Upper lobe of right lung (tissue), 1 donor: ENCODE data around the gene IL6R. TPM values are rescaled to one million over a fixed set of nuclear protein-coding genes. Genes with fewer than 3 reads are reported as not detected.

Source experiments
- ATAC-seq: fragments of 200-7000 bp; cut with Tn5 transposase; one replicate; pipeline ENCODE4 v1.9.1; 2020; ENCODE audit warnings: mild to moderate bottlenecking, moderate library complexity
- DNase-seq: peaks from one replicate; pipeline ENCODE4 v3.0.0-alpha.2; 2020
- H3K27ac ChIP-seq: fragments of 200-600 bp; one replicate; pipeline ENCODE4 v1.8.0; 2022
- H3K27me3 ChIP-seq: fragments of 200-600 bp; one replicate; pipeline ENCODE4 v1.8.0; 2022; ENCODE audit warnings: mild to moderate bottlenecking
- H3K36me3 ChIP-seq: fragments of 200-600 bp; one replicate; pipeline ENCODE4 v1.8.0; 2022
- H3K4me1 ChIP-seq: fragments of 200-600 bp; one replicate; pipeline ENCODE4 v1.8.0; 2022
- H3K4me3 ChIP-seq: fragments of 200-600 bp; one replicate; pipeline ENCODE4 v1.8.0; 2022; ENCODE audit warnings: mild to moderate bottlenecking
- H3K9me3 ChIP-seq: fragments of 200-600 bp; one replicate; pipeline ENCODE4 v1.8.0; 2022
- intact Hi-C: fragments of 100-400 bp; cut with DNase I; formaldehyde crosslinking; loops from one replicate; pipeline ENCODE4 v1.11.0; 2022
- total RNA-seq: library from RNA; stranded (reverse); fragmentation: NEBNext Ultra II Directional; extraction: Animal tissue kit (Norgen Biotek cat#: 25700); gene quantifications from one replicate; pipeline ENCODE4 v1.2.1, GENCODE V29; 2021
- TF ChIP-seq, protein P1 (sequence below): fragments of 200-600 bp; IDR thresholded peaks from one replicate; pipeline ENCODE4 v1.8.0; 2022; ENCODE audit warnings: antibody characterized with exemption
- donor health status: DM: no; HTN: yes; CAD: no; lungs with severe emphysema.

IL6R gene
- total RNA-seq, 1 donor from 2014 or later: 60.2 TPM

DNA sequence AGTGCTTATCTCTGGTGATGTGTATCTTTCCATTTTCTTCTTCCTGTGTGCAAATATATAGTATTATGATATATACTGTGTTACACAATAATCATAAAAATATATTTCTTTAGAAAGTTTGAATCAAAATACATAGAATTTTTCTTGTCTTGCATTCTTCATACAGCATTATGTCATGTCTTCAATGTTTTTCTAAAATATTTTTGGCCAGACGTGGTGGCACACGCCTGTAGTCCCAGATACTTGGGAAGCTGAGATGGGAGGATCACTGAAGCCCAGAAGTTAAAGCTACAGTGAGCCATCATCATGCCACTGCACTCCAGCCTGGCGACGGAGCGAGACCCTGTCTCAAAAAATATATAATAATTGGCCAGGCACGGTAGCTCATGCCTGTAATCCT is 41.6 kb downstream of the IL6R start:
- ATAC-seq (no peak), DNase-seq (no peak)
- Histone ChIP-seq H3K4me3 (no peak overlapping the region), H3K27me3 (no peaks in the 10 kb centered on the region), H3K9me3 (no peaks in the 10 kb centered on the region), H3K4me1 (peaks cover 22% of the 10 kb centered on the region), H3K36me3 (peaks cover 56% of the 10 kb centered on the region), H3K27ac (no peak overlapping the region)
- TF ChIP-seq, protein P1, sequence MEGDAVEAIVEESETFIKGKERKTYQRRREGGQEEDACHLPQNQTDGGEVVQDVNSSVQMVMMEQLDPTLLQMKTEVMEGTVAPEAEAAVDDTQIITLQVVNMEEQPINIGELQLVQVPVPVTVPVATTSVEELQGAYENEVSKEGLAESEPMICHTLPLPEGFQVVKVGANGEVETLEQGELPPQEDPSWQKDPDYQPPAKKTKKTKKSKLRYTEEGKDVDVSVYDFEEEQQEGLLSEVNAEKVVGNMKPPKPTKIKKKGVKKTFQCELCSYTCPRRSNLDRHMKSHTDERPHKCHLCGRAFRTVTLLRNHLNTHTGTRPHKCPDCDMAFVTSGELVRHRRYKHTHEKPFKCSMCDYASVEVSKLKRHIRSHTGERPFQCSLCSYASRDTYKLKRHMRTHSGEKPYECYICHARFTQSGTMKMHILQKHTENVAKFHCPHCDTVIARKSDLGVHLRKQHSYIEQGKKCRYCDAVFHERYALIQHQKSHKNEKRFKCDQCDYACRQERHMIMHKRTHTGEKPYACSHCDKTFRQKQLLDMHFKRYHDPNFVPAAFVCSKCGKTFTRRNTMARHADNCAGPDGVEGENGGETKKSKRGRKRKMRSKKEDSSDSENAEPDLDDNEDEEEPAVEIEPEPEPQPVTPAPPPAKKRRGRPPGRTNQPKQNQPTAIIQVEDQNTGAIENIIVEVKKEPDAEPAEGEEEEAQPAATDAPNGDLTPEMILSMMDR: no peak
- intact Hi-C loops: no loop called here

DNA sequence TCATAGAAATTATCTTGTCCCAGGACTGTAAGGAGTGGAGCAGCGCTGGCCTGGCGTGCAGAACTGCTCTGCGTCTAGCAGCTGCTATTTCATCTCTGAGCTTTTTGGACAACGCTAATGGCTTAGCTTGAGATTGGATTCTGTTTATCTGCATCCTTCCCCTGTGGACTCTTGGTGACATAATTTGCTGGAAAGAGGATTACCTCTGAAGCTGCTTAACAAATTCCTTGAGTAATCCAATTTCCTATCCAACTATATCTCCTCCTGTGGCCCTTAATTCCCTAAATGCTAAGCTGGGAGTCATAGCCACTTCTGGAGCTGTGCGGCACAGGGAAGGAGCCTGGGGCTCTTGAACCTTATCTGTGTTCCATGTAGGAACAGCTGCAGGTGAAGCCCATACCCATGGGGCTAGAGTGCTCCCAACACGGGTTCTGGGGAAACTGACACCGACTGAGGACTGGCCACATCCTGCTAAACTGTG is 43.2 kb downstream of the IL6R start:
- peaks cover 13% of the 10 kb centered on the region for H3K4me1 ChIP-seq

DNA sequence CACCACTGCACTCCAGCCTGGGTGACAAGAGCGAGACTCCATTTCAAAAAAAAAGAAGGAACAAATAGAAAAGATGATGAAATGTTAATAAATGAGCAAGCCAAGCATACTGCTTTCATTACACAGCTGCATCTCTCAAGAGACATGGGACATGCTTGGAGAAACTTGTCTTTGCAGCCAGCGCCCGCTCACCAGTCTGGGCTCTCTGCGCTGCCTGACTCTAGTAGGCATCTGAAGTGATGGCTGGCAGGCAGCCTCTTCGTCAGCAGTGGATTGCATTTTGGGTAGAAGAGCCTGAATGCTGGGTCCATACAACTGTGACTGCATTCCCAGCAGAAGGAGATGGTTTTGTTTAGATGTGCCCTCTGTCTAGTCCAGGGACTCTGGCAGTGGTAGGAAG is 48.0 kb downstream of the IL6R start:
- intact Hi-C loops: no loop called here
- Histone ChIP-seq H3K27ac (no peak overlapping the region), H3K4me3 (no peak overlapping the region), H3K9me3 (no peaks in the 10 kb centered on the region), H3K36me3 (peaks cover 67% of the 10 kb centered on the region), H3K4me1 (peaks cover 9% of the 10 kb centered on the region), H3K27me3 (no peaks in the 10 kb centered on the region)
- peak; percentile 38 for ATAC-seq
- DNase-seq: no peak
- TF ChIP-seq, protein P1: no peak

More for the DNA sequence above, 43.2 kb downstream of the IL6R start:
- no peaks in the 10 kb centered on the region for H3K27me3 ChIP-seq
- no peak for ATAC-seq
- H3K27ac ChIP-seq: no peak overlapping the region
- H3K36me3 ChIP-seq: peaks cover 69% of the 10 kb centered on the region
- TF ChIP-seq, protein P1: no peak
- no peak for DNase-seq
- no peaks in the 10 kb centered on the region for H3K9me3 ChIP-seq
- H3K4me3 ChIP-seq: no peak overlapping the region
- intact Hi-C loops: no loop called here

DNA sequence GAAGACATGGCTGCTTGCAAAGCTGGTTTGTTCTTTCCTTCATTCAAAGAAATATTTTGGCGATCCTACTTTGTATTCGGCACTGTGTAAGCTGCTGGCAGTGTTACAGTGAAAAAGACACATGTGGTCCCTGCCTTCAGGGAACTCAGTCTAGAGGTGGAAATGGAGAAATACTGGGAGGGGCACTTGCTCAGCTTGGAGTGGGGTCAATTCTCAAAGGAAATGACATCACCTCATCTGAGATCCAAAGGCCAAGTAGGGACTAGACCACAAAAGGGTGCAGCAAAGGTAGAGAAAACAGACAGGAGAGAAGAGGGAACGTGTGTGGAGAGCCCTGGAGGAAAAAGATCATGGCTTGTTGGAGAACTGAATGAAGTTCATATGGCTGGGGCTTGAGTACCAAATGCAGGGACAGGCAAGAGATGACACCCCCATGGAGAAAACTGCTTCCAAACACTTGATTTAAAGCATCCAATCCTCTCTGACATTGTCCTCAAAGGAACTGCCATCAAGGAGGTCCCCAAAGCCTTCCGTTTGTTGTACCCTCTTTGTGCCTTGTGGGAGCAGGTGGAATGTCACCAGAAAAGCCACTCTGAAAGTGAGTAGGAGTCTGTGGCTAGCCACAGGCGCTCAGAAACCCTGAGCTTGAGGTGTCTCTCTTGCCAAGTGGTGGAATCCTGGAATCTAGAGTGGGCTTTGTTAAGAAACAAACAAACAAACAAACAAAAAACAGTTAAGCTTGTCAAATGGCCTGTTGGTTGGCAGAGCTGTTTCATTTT is 48.6 kb downstream of the IL6R start:
- intact Hi-C loops: no loop called here
- ATAC-seq: peak; percentile 73
- no peak for DNase-seq
- Histone ChIP-seq H3K4me1 (peaks cover 9% of the 10 kb centered on the region), H3K36me3 (peaks cover 65% of the 10 kb centered on the region), H3K27ac (no peak overlapping the region), H3K9me3 (no peaks in the 10 kb centered on the region), H3K27me3 (no peaks in the 10 kb centered on the region), H3K4me3 (no peak overlapping the region)
- TF ChIP-seq, protein P1: no peak

DNA sequence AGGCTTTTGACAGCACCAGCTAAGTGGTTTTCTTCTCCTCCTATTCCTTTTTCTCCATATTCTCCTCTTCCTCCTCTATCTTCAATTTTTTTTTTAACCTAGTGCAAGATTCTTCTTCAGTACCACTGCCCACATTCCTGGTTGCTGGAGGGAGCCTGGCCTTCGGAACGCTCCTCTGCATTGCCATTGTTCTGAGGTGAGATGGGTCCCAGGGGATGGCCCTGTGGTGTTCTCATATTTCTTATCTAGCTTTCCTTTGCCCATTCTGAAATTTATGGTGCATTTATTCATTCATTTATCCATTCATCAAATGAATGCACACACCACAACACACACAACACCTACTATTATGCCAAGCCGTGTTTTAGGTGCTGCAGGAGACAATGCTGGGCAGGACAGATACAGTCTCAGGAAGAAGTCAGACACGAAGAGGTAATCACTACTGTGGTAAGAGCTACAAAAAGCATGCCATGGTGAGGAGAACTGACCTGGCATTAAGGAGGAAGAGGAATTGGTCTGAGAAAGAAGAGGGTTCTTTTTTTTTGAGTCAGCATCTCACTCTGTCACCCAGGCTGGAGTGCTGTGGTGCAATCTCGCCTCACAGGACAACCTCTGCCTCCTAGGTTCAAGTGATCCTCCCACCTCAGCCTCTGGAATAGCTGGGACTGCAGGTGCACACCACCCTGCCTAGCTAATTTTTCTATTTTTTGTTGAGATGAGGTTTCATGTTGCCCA is 49.4 kb downstream of the IL6R start:
- H3K36me3 ChIP-seq: peaks cover 66% of the 10 kb centered on the region
- intact Hi-C loops: no loop called here
- peak; percentile 36 for ATAC-seq

More for the DNA sequence above, 49.4 kb downstream of the IL6R start:
- no peak for DNase-seq
- no peaks in the 10 kb centered on the region for H3K9me3 ChIP-seq
- peaks cover 9% of the 10 kb centered on the region for H3K4me1 ChIP-seq
- H3K27ac ChIP-seq: no peak overlapping the region
- H3K4me3 ChIP-seq: no peak overlapping the region
- H3K27me3 ChIP-seq: no peaks in the 10 kb centered on the region
- TF ChIP-seq, protein P1: no peak
